ENCODE results near the gene XAGE1A.
"Not testable (repeated sequence)": the region's sequence is repeated elsewhere in the genome, so short reads cannot be mapped to it uniquely, and the experiment has no call there.

DNA sequence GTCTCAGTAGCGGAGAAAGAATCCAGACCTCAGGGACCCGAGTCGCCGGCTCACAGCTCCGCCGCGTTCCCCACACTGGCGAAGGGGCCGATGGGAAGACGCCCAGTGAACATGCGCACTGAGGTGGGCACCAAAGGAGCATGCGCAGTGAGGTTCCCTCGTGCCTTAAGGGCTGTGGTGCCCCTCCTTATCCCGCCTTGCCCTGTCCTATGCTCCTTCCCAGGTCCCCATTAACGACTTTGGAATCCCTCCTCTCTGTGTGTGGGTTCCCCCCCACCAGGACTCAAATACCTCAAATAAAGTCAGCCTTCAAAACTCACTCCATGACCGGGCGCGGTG, 21.3 kb downstream of the XAGE1A start, which contains the start of gene XAGE1B:
- TF ChIP-seq POLR2A (IDR thresholded peaks at IDR 0.05; ENCODE audit: low read depth); EP300 (IDR thresholded peaks at IDR 0.05); POLR2AphosphoS5 (IDR thresholded peaks at IDR 0.05): not testable (repeated sequence)
- TF ChIP-seq, protein P1, sequence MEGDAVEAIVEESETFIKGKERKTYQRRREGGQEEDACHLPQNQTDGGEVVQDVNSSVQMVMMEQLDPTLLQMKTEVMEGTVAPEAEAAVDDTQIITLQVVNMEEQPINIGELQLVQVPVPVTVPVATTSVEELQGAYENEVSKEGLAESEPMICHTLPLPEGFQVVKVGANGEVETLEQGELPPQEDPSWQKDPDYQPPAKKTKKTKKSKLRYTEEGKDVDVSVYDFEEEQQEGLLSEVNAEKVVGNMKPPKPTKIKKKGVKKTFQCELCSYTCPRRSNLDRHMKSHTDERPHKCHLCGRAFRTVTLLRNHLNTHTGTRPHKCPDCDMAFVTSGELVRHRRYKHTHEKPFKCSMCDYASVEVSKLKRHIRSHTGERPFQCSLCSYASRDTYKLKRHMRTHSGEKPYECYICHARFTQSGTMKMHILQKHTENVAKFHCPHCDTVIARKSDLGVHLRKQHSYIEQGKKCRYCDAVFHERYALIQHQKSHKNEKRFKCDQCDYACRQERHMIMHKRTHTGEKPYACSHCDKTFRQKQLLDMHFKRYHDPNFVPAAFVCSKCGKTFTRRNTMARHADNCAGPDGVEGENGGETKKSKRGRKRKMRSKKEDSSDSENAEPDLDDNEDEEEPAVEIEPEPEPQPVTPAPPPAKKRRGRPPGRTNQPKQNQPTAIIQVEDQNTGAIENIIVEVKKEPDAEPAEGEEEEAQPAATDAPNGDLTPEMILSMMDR (IDR thresholded peaks at IDR 0.05) = not testable (repeated sequence)
